RPMI7951 (cell line): ENCODE data around the gene WWTR1. TPM values are rescaled to one million over a fixed set of nuclear protein-coding genes. Genes with fewer than 3 reads are reported as not detected.
A peak's percentile ranks its signal among the peaks of the same experiment; 100 is the strongest.

Experiments used
- DNase-seq: peaks from one replicate; pipeline ENCODE4 v3.0.0-alpha.2; 2012; ENCODE audit warnings: low read depth
- total RNA-seq: library from RNA; depleted of rRNA; stranded (reverse); fragments of >200 nt; shearing (Covaris generic); gene quantifications from 2 replicates; pipeline ENCODE4 v1.2.3, GENCODE V29; 2014; rRNA removed

Gene WWTR1
- total RNA-seq, result 103 and 107 TPM in 2 replicates

- DNase-seq, result peak; percentile 98
Observed at GRCh38 chr3:149657926-149658743, at the start of gene WWTR1. Gene WWTR1 (minus strand): TSS chr3:149658025. CDS start chr3:149657306, 719 bp downstream.

- DNase-seq, result peak; percentile 37
Observed at GRCh38 chr3:149706905-149707304, 49.1 kb upstream of the WWTR1 start.

DNA sequence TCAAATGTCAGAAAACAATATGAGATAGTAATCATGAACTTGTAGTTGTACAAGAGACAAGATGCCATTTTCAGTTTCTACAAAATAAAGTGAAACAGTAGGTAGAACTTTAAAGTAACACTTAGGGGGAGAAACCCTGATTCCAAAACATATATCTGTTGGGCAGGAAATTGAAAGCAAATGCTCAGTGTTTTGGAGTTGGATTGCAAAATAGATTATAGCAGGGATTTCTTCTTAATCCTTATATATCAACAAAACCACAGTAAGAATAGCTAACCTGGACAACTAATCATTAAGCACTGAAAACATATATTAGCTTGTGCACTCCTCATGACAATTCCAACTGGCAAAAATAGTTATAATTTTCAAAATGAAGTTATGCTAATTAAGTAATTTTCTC, 47.6 kb upstream of the WWTR1 start:
- no peak for DNase-seq

DNA sequence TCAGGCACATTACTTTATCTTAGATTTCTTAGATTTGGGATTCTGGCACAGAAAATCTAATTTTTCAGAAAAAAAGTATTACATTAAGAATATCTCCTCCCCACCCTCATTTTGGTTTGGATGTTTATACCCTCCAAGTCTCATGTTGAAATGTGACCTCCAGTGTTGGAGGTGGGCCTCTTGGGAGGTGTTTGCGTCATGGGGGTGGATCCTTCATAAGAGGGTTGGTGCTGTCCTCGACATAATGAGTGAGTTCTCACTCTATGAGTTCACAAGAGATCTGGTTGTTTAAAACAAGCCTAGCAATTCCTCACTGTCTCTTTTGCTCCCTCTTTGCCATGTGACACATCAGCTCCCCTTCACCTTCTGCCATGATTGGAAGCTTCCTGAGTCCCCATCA, 45.6 kb upstream of the WWTR1 start:
- peak; percentile 73 for DNase-seq

GRCh38 chr3:149702691-149703441, 45.0 kb upstream of the WWTR1 start:
- peak; percentile 97 for DNase-seq

GRCh38 chr3:149701977-149702350, 44.1 kb upstream of the WWTR1 start:
- DNase-seq, result no peak

GRCh38 chr3:149701206-149701976, 43.6 kb upstream of the WWTR1 start:
- peak; percentile 25 for DNase-seq

- no peak for DNase-seq
Observed at GRCh38 chr3:149688122-149688757, 30.4 kb upstream of the WWTR1 start.

DNA sequence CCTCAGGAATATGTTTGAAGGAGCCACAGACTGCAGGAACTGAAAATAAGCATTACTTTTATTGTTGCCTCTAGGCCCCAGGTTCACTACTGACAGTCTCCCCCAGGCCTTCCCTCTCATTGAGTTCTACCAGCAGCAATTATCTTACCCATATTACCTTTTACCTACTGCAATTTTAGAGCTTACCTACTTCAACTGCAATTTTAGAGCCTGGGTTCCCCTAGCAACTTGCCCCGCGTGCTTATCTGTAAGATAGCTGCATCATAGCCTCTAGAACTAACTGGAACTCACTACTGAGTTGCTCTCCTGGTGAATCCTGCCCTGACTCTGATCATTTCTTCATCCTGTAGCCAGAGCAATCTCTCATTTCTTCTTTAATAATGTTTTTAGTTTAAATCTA, 29.2 kb upstream of the WWTR1 start:
- DNase-seq, result no peak

GRCh38 chr3:149678351-149678950, 20.6 kb upstream of the WWTR1 start:
- peak; percentile 98 for DNase-seq

DNA sequence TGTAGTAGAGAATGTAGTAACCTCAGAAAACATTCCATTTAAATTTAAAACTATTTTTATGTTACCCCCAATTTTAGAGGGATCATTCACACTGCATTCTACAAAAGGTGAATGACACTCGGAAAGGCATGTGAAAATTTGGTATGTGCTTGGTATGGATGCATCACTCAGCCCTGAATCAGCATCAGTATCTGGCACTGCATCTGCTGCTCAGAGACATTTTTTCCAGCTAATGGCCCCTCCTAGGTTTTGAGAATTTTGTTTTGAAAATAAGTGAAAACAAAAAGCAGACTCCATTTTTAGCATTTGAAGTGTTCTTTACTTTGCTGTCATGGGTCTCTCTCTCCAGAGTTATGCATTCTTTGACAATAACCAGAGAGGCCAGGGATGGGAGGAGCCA, 15.6 kb upstream of the WWTR1 start:
- DNase-seq, result no peak

DNA sequence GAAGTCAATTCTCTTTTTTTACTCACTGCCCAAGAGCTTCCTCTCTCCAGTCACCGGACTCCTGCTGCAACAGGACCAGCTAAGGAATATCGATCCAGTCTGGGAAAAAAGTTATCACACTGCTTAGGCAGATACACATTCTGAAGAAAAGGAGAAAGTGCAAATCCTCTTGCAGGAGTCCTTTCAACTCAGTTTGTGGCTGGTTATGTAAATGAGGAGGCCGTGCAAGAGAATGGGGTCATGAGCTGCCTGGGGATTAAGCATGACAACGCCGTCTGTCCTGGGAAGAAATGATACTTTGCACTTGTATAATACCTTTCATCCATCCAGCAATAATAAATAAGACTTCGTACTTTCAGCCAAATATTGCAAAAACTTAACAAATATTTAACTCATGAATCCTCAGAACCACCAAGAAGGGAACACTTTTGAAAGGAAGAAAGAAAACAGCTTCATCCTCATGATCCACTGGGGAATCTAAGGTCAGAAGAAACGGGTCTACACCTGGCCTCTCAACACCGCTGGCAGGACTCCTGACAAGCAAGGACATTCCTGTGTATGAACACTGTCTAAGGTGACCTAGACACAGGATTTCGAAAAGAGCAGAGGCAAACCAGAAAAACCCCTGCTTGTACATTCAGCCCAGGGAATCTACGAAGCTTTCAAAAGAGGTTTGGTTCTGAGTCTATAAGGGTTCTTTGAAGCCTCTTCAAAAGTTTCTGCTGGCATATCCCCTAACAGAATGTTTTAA, 13.1 kb upstream of the WWTR1 start:
- DNase-seq, result no peak

GRCh38 chr3:149667576-149667975, 9.8 kb upstream of the WWTR1 start:
- DNase-seq, result no peak

GRCh38 chr3:149663966-149664365, 6.1 kb upstream of the WWTR1 start:
- no peak for DNase-seq

- no peak for DNase-seq
Observed at GRCh38 chr3:149662240-149662887, 4.5 kb upstream of the WWTR1 start.

DNA sequence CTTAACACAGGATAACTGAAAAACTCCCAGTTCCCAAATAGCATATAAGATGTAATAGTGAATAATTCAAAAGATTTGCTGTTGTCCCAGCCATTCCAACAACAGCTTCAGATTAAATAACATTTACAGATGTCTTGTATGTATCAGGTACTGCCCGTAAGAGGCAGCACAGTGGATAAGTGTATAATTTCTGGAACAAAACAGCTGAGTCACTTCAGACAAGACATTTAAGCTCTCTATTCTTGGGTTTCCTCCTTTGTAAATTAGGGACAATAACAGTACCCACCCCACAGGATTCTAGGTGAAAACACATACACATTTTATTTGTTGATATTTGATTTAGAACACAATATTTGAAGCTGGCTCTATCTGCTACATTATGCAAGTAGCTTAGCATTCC, 2.6 kb upstream of the WWTR1 start:
- no peak for DNase-seq

- DNase-seq, result peak; percentile 91
Observed at GRCh38 chr3:149658744-149659497, 1.1 kb upstream of the WWTR1 start.

DNA sequence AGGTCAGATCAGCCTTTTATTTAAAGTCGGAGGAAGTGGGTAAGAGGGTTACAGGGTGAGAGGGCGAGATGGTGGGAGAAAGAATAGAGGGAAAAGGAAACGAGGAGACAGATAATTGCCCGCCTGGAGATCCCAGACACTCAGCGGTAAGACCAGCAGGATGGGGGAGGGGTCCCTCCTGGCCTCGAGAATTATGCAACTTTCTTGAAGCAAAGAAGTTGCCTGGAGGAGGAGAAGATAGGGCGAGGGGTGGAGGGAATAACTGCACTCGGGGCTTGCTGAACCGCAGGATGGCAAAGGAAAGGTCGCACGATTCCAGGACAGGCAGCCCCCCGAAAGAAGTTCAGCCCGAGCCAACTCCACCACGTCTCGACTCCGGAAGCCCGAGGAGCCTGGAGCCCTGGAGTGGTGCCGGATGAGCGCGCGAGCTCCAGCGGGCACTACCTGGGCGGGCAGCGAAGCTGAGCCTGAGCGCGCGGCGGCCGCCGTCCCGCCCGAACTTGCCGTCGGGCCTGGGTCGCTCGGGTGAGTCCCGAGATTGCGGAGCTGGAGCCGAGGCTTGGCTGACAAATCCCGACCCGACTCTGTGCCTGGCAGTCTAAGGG, 402 bp downstream of the WWTR1 start:
- peak; percentile 63 for DNase-seq
